Ishikawa (cell line): ENCODE measurements around the gene PIGC.

ENCODE experiments used
- CEBPB ChIP-seq: IDR thresholded peaks from 2 replicates; pipeline ENCODE4 v1.6.1; 2012
- CREB1 ChIP-seq: IDR thresholded peaks from 2 replicates; pipeline ENCODE4 v1.6.1; 2012; ENCODE audit warnings: low read depth
- EGR1 ChIP-seq: IDR thresholded peaks from 2 replicates; pipeline ENCODE4 v1.6.1; 2012
- EP300 ChIP-seq: IDR thresholded peaks from 2 replicates; pipeline ENCODE4 v1.6.1; 2012; ENCODE audit warnings: borderline replicate concordance
- FOXM1 ChIP-seq: IDR thresholded peaks from 2 replicates; pipeline ENCODE4 v1.6.1; 2012; ENCODE audit warnings: low read depth, borderline replicate concordance
- RAD21 ChIP-seq: IDR thresholded peaks from 2 replicates; pipeline ENCODE4 v1.6.1; 2012; ENCODE audit warnings: low read depth
- REST ChIP-seq: IDR thresholded peaks from 2 replicates; pipeline ENCODE4 v1.6.1; 2012; ENCODE audit warnings: low read depth, mild to moderate bottlenecking
- TAF1 ChIP-seq: IDR thresholded peaks from 2 replicates; pipeline ENCODE4 v1.6.1; 2012; ENCODE audit warnings: low read depth, mild to moderate bottlenecking
- TCF12 ChIP-seq: IDR thresholded peaks from 2 replicates; pipeline ENCODE4 v1.6.1; 2012; ENCODE audit warnings: low read depth
- TEAD4 ChIP-seq: IDR thresholded peaks from 2 replicates; pipeline ENCODE4 v1.6.1; 2012

- TF ChIP-seq REST (no peak), EGR1 (no peak), FOXM1 (no peak), RAD21 (no peak), EP300 (no peak), TAF1 (no peak), CREB1 (no peak), CEBPB (no peak), TEAD4 (no peak), TCF12 (no peak)
Observed at GRCh38 chr1:172477216-172477615, 33.3 kb upstream of the PIGC start.
